ENCODE results near the gene AGBL2.
"Not testable (repeated sequence)": the region's sequence is repeated elsewhere in the genome, so short reads cannot be mapped to it uniquely, and the experiment has no call there.

Gene AGBL2

DNA sequence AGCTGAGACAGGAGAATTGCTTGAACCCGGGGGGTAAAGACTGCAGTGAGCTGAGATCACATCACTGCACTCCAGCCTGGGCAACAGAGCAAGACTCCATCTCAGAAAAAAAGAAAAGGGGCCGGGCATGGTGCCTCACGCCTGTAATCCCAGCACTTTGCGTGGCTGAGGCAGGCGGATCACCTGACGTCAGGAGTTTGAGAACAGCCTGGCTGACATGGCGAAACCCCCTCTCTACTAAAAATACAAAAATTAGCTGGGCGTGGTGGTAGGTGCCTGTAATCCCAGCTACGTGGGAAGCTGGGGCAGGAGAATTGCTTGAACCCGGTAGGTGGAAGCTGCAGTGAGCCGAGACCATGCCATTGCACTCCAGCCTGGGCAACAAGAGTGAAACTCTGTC lies 78.8 kb downstream of the AGBL2 start:
- not testable (repeated sequence) for H3K4me1 Mint-ChIP-seq (ENCODE audit: low read depth); H3K9me3 Mint-ChIP-seq; H3K27ac Mint-ChIP-seq

DNA sequence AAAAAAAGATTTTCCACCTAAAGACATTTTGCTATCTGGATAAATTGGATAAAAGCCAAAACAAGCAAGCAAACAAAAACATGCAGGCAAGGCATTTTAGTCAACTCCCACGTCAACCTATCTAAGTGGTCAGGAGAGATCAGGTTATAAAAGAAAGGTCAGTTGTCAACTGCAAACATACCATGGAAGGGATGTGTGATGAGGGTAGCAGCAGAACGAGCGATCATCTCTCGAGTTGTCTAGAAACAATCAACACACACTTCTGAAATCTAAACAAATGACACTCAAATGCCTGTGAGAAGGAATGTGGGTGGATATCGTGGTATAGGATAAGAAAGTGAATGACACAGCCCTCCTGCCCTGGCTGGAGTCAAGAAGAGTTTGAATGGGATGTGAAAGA lies 83.7 kb downstream of the AGBL2 start:
- no peaks in the 10 kb centered on the region for H3K9me3 Mint-ChIP-seq

More for the DNA sequence above, 78.8 kb downstream of the AGBL2 start:
- H3K27me3 Mint-ChIP-seq; intact Hi-C loops (cut with micrococcal nuclease); H3K4me3 Mint-ChIP-seq: not testable (repeated sequence)
- H3K36me3 Mint-ChIP-seq (ENCODE audit: low read depth), result peaks cover 87% of the 10 kb centered on the region

DNA sequence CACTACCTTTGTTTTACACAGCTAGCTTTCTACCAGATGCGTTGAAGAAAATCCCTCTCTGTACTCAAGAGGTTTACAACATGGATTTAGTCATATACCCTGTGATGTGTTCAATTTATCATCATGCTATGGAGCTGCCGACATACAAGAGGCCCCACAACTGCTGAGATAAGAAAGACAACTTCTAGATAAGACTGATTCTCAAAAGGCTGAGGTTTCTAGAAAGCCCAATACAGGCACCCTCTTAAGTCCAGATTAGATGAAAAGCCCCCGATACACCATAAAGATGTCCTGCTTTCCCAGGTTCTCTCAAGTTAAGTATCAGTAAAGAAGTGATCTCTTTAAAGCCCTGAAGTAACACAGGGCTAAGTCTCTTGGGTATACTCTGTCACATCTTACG lies 87.1 kb downstream of the AGBL2 start:
- peaks cover 98% of the 10 kb centered on the region for H3K36me3 Mint-ChIP-seq (ENCODE audit: low read depth)
- intact Hi-C loops (cut with micrococcal nuclease), result loop anchor here (5.0 kb wide), 1 partner anchor 321 kb away; no protein-coding TSS in a partner anchor
- no peak overlapping the region for H3K4me3 Mint-ChIP-seq
- H3K9me3 Mint-ChIP-seq, result no peaks in the 10 kb centered on the region
- no peaks in the 10 kb centered on the region for H3K27me3 Mint-ChIP-seq
- no peaks in the 10 kb centered on the region for H3K4me1 Mint-ChIP-seq (ENCODE audit: low read depth)
- no peak overlapping the region for H3K27ac Mint-ChIP-seq

More for the DNA sequence above, 83.7 kb downstream of the AGBL2 start:
- H3K4me3 Mint-ChIP-seq, result no peak overlapping the region
- H3K27ac Mint-ChIP-seq, result no peak overlapping the region
- no peaks in the 10 kb centered on the region for H3K27me3 Mint-ChIP-seq
- intact Hi-C loops (cut with micrococcal nuclease), result no loop called here
- H3K4me1 Mint-ChIP-seq (ENCODE audit: low read depth), result no peaks in the 10 kb centered on the region
- peaks cover 98% of the 10 kb centered on the region for H3K36me3 Mint-ChIP-seq (ENCODE audit: low read depth)

DNA sequence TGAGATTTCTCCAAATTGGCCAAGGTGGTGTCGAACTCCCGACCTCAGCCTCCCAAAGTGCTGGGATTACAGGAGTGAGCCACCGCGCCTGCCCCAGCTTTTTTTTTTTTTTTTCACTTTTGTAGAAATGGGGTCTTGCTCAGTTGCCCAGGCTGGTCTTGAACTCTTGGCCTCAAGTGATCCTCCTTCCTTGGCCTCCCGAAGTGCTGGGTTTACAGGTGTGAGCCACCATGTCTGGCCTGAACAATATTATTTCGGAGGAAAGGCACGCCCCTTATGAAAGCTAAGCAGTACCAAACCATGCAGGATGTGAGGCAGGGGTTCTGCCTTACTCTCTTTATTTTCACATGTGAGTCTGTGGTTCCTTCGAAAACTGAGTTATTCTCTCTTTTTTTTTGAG lies 88.9 kb downstream of the AGBL2 start:
- H3K4me1 Mint-ChIP-seq (ENCODE audit: low read depth), result no peaks in the 10 kb centered on the region
- intact Hi-C loops (cut with micrococcal nuclease), result loop anchor here (5.0 kb wide), 1 partner anchor 319 kb away; no protein-coding TSS in a partner anchor
- no peak overlapping the region for H3K4me3 Mint-ChIP-seq
- H3K27ac Mint-ChIP-seq, result no peak overlapping the region
- no peaks in the 10 kb centered on the region for H3K27me3 Mint-ChIP-seq
- no peaks in the 10 kb centered on the region for H3K9me3 Mint-ChIP-seq
- H3K36me3 Mint-ChIP-seq (ENCODE audit: low read depth), result peaks cover 98% of the 10 kb centered on the region

DNA sequence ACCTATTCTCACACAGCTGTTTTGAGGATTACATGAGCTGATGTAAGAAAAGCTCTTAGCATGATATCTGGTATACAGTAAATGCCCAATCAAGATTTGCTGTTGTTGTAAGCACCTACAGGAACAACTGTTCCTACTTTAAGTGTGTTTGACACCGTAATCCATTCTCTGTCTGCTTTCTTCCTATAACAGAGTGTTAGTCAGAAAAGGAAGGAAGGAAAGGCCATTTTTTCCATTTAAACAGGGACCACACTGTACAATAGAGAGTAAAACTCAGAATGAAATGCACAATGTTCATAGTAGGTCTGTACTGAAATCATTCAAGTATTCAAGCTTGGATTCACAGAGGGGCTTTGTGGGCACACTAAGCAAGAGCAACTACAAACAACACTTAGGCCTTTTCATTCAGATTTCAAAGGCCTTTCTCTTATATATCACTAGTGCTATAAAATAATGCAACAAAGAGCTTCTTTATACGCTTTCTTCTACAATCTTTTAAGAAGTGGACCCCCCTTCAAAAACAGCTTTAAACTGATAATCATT lies 94.3 kb downstream of the AGBL2 start:
- H3K4me1 Mint-ChIP-seq (ENCODE audit: low read depth), result no peaks in the 10 kb centered on the region

DNA sequence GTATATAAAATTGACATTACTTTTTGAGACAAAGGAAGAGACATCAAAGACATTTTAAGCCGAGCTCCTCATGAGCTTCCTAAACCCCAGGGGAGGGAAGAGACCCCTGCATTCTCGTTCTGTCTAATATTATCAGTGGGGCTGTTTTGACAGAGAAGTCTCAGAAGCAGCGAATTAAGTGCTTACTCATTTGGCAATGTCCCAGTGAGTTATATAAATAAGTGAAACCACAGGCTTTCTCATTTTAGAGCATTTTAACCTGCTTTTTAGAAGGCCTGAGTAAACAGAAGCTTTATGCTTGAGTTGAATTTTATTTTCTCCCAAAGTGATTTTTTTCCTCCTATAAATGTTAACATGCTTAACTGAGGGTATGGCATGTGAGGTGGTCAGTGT lies 97.8 kb downstream of the AGBL2 start:
- intact Hi-C loops (cut with micrococcal nuclease), result loop anchor here (5.0 to 10.0 kb wide), 2 partner anchors 63 to 130 kb away; partner anchors contain the start of gene CELF1
- Mint-ChIP-seq H3K27me3 (no peaks in the 10 kb centered on the region), H3K36me3 (ENCODE audit: low read depth) (peaks cover 72% of the 10 kb centered on the region), H3K9me3 (no peaks in the 10 kb centered on the region), H3K4me1 (ENCODE audit: low read depth) (peaks cover 7% of the 10 kb centered on the region), H3K4me3 (no peak overlapping the region), H3K27ac (no peak overlapping the region)

More for the DNA sequence above, 94.3 kb downstream of the AGBL2 start:
- intact Hi-C loops (cut with micrococcal nuclease), result no loop called here
- no peaks in the 10 kb centered on the region for H3K9me3 Mint-ChIP-seq
- peaks cover 87% of the 10 kb centered on the region for H3K36me3 Mint-ChIP-seq (ENCODE audit: low read depth)
- H3K4me3 Mint-ChIP-seq, result no peak overlapping the region
- no peaks in the 10 kb centered on the region for H3K27me3 Mint-ChIP-seq
- no peak overlapping the region for H3K27ac Mint-ChIP-seq

DNA sequence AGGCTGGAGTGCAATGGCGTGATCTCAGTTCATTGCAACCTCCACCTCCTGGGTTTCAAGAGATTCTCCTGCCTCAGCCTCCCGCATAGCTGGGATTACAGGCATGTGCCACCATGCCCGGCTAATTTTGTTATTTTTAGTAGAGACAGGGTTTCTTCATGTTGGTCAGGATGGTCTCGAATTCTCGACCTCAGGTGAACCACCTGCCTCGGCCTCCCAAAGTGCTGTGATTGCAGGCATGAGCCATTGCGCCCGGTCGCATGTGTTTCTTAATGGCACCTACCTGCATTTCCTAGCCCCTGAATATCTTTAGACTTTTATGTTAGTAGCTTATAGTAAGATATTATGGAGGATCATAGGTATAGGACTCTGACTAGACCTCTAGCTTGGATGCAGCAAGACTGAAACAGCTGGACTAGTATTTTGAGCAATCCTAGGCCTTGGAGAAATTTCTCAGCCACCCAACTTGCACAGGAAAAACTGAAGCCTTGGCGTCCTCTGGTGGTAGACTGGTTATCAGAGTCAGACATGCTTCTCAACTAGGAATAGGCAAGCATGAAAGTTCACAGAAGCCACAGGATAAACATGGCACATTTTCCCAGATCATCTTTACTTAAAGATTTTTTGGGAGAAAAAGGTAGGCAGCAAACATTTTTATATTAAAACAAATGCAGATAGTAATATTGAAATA lies 98.3 kb downstream of the AGBL2 start:
- no peaks in the 10 kb centered on the region for H3K27me3 Mint-ChIP-seq
- H3K9me3 Mint-ChIP-seq, result no peaks in the 10 kb centered on the region
- peaks cover 66% of the 10 kb centered on the region for H3K36me3 Mint-ChIP-seq (ENCODE audit: low read depth)
- no peak overlapping the region for H3K4me3 Mint-ChIP-seq
- no peak overlapping the region for H3K27ac Mint-ChIP-seq
- intact Hi-C loops (cut with micrococcal nuclease), result loop anchor here (5.0 to 10.0 kb wide), 2 partner anchors 62 to 130 kb away; partner anchors contain the start of gene CELF1
- H3K4me1 Mint-ChIP-seq (ENCODE audit: low read depth), result peaks cover 13% of the 10 kb centered on the region

- H3K4me3 Mint-ChIP-seq, result no peak overlapping the region
- peaks cover 25% of the 10 kb centered on the region for H3K4me1 Mint-ChIP-seq (ENCODE audit: low read depth)
- no peaks in the 10 kb centered on the region for H3K27me3 Mint-ChIP-seq
- no peak overlapping the region for H3K27ac Mint-ChIP-seq
- intact Hi-C loops (cut with micrococcal nuclease), result loop anchor here (5.0 to 10.0 kb wide), 2 partner anchors 60 to 128 kb away; partner anchors contain the start of gene CELF1
- peaks cover 64% of the 10 kb centered on the region for H3K36me3 Mint-ChIP-seq (ENCODE audit: low read depth)
- H3K9me3 Mint-ChIP-seq, result no peaks in the 10 kb centered on the region
Measured at GRCh38 chr11:47615249-47615648, 99.9 kb downstream of the AGBL2 start.

- intact Hi-C loops (cut with micrococcal nuclease), result loop anchor here (5.0 to 10.0 kb wide), 2 partner anchors 34 to 57 kb away; partner anchors contain the start of genes CELF1, KBTBD4 and NDUFS3
Measured at GRCh38 chr11:47611348-47611794, 103.8 kb downstream of the AGBL2 start.

GRCh38 chr11:47609675-47610074 lies 105.5 kb downstream of the AGBL2 start:
- Mint-ChIP-seq H3K9me3 (no peaks in the 10 kb centered on the region), H3K36me3 (ENCODE audit: low read depth) (peaks cover 64% of the 10 kb centered on the region), H3K4me1 (ENCODE audit: low read depth) (peaks cover 30% of the 10 kb centered on the region), H3K27me3 (no peaks in the 10 kb centered on the region), H3K27ac (peak overlapping the region; percentile 19), H3K4me3 (no peak overlapping the region)
- intact Hi-C loops (cut with micrococcal nuclease), result loop anchor here (5.0 to 10.0 kb wide), 2 partner anchors 32 to 55 kb away; partner anchors contain the start of genes CELF1, KBTBD4 and NDUFS3

More at GRCh38 chr11:47611348-47611794, 103.8 kb downstream of the AGBL2 start:
- no peak overlapping the region for H3K4me3 Mint-ChIP-seq
- H3K4me1 Mint-ChIP-seq (ENCODE audit: low read depth), result peaks cover 30% of the 10 kb centered on the region
- H3K27ac Mint-ChIP-seq, result peak overlapping the region; percentile 55
- H3K9me3 Mint-ChIP-seq, result no peaks in the 10 kb centered on the region
- peaks cover 65% of the 10 kb centered on the region for H3K36me3 Mint-ChIP-seq (ENCODE audit: low read depth)
- no peaks in the 10 kb centered on the region for H3K27me3 Mint-ChIP-seq

All from dendritic cell treated with granulocyte-macrophage colony-stimulating factor and Interleukin-4, amounts not matched to agents 40 ng/mL and 50 ng/mL, for 4 days (primary cell).